Kidney epithelial cell (primary cell): ENCODE results near the gene COMMD7. TPM values are rescaled to one million over a fixed set of nuclear protein-coding genes. Genes with fewer than 3 reads are reported as not detected.

Experiments
- DNase-seq: peaks from one replicate; pipeline ENCODE4 v3.0.0-alpha.2; 2010; ENCODE audit warnings: low read depth
- H3K27me3 ChIP-seq: 2 replicates; pipeline ENCODE4 v1.6.0; 2011; ENCODE audit warnings: low read length; ENCODE audit not compliant: control insufficient read depth, insufficient read depth
- H3K36me3 ChIP-seq: 2 replicates; pipeline ENCODE4 v1.5.1; 2011; ENCODE audit warnings: low read length; ENCODE audit not compliant: control insufficient read depth, insufficient read depth
- H3K4me3 ChIP-seq: 2 replicates; pipeline ENCODE4 v1.5.1; 2011; ENCODE audit warnings: low read depth, mild to moderate bottlenecking, control low read depth, low read length
- CTCF ChIP-seq: IDR thresholded peaks from 2 replicates; pipeline ENCODE4 v1.5.1; 2011; ENCODE audit warnings: mild to moderate bottlenecking, moderate library complexity, low read length, control low read depth, inconsistent platforms; ENCODE audit not compliant: insufficient read depth, poor library complexity, severe bottlenecking
- total RNA-seq: library from RNA; depleted of rRNA; stranded (reverse); fragments of >200 nt; gene quantifications from 2 replicates; pipeline ENCODE4 v1.2.3, GENCODE V29; 2015

Gene COMMD7
- total RNA-seq, 1 donor from 2014 or later = 52.1 TPM

- H3K27me3 ChIP-seq = no peaks in the 10 kb centered on the region
- no peaks in the 10 kb centered on the region for H3K36me3 ChIP-seq
- peak overlapping the region; percentile 78 for H3K4me3 ChIP-seq
- no peak for TF ChIP-seq CTCF
- no peak for DNase-seq
These were observed 19.5 kb upstream of the COMMD7 start for GRCh38 chr20:32762754-32763201.

GRCh38 chr20:32761831-32762753 lies 18.8 kb upstream of the COMMD7 start, which contains the start of gene DNMT3B:
DNMT3B (plus strand) TSS chr20:32762385; CDS start chr20:32780324, 17,939 bp downstream.
- H3K4me3 ChIP-seq = peak within 1 kb of the TSS; percentile 78
- H3K36me3 ChIP-seq = no peaks in the 10 kb centered on the region
- no peak for TF ChIP-seq CTCF
- no peak for DNase-seq
- H3K27me3 ChIP-seq = no peaks in the 10 kb centered on the region

DNA sequence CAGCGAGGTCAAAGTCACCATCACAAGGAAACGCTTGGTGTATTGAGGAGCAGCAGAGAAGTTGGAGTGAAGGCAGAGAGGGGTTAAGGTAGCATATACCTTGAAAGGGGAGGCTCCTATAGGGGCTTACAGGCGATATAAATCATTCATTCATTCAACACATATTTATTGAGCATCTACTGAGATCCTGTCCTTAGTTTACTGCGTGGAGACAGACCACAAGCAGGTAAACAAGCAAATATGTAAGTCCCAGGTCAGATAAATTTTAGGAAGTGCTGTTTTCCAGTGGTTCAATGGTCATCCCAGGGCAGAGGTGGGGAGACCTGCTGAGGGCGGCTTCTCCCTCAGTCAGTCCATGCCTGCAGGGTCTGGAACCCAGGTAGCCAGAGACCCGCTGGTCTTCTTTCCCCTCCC lies 18.2 kb upstream of the COMMD7 start:
- H3K36me3 ChIP-seq = no peaks in the 10 kb centered on the region
- no peak for DNase-seq
- H3K4me3 ChIP-seq = no peak overlapping the region
- H3K27me3 ChIP-seq = no peaks in the 10 kb centered on the region
- TF ChIP-seq CTCF = no peak

GRCh38 chr20:32756156-32756555 lies 12.9 kb upstream of the COMMD7 start:
- Histone ChIP-seq H3K36me3 (no peaks in the 10 kb centered on the region), H3K27me3 (no peaks in the 10 kb centered on the region), H3K4me3 (no peak overlapping the region)
- DNase-seq = no peak
- no peak for TF ChIP-seq CTCF

DNA sequence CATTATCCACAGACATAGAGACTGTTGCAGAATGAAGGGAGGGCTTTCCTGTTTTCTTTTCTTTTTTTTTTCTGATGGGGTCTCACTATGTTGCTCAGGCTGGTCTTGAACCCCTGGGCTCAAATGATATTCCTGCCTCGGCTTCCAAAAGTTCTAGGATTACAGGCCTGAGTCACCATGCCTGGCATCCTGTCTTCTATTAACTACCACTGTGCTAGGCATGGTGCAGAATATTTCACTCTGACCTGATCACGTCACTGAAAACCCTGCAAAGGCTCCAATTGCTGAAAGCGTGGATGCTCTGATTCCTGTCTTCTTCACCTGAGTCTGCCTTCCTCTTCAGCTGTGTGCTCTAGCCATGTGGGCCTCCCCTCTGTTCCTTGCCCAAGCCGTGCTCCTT lies 10.5 kb upstream of the COMMD7 start:
- no peak for TF ChIP-seq CTCF
- no peak for DNase-seq
- no peak overlapping the region for H3K4me3 ChIP-seq
- no peaks in the 10 kb centered on the region for H3K36me3 ChIP-seq
- H3K27me3 ChIP-seq = no peaks in the 10 kb centered on the region
